ENCODE results near the gene MPND.

- TF ChIP-seq, protein P1, sequence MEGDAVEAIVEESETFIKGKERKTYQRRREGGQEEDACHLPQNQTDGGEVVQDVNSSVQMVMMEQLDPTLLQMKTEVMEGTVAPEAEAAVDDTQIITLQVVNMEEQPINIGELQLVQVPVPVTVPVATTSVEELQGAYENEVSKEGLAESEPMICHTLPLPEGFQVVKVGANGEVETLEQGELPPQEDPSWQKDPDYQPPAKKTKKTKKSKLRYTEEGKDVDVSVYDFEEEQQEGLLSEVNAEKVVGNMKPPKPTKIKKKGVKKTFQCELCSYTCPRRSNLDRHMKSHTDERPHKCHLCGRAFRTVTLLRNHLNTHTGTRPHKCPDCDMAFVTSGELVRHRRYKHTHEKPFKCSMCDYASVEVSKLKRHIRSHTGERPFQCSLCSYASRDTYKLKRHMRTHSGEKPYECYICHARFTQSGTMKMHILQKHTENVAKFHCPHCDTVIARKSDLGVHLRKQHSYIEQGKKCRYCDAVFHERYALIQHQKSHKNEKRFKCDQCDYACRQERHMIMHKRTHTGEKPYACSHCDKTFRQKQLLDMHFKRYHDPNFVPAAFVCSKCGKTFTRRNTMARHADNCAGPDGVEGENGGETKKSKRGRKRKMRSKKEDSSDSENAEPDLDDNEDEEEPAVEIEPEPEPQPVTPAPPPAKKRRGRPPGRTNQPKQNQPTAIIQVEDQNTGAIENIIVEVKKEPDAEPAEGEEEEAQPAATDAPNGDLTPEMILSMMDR (IDR thresholded peaks at IDR 0.05), result no peak
- no peak for TF ChIP-seq POLR2A (IDR thresholded peaks at IDR 0.05)
Observed at GRCh38 chr19:4389511-4390016, 46.2 kb downstream of the MPND start.

Data from Peyer's patch (tissue), 4 donors.